ENCODE results near the gene CPPED1. TPM values are rescaled to one million over a fixed set of nuclear protein-coding genes. Genes with fewer than 3 reads are reported as not detected.

CPPED1 gene
- total RNA-seq, 1 donor = 11.1 TPM

DNA sequence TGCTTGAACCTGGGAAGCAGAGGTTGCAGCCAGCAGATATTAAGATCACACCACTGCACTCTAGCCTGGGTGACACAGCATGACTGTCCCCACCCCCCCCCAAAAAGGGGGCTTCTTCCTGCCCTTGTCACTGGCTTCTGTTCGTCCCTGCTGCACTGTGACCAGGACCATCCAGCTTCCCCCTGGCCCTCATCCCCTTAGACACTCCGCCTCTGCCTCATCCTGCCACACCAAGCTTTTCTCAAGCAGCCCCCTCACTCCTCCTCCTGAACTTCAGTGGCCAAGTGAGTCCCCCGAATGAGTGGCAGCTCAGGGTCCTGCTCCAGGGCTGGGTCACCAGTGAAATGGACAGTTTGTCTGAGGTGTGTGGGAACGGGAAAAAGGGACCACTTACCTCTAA lies 177.3 kb downstream of the CPPED1 start:
- no peak overlapping the region for H3K4me3 ChIP-seq (ENCODE audit: low read depth, low read length)
- no peak for DNase-seq (ENCODE audit: low read depth)
- TF ChIP-seq, protein P1, sequence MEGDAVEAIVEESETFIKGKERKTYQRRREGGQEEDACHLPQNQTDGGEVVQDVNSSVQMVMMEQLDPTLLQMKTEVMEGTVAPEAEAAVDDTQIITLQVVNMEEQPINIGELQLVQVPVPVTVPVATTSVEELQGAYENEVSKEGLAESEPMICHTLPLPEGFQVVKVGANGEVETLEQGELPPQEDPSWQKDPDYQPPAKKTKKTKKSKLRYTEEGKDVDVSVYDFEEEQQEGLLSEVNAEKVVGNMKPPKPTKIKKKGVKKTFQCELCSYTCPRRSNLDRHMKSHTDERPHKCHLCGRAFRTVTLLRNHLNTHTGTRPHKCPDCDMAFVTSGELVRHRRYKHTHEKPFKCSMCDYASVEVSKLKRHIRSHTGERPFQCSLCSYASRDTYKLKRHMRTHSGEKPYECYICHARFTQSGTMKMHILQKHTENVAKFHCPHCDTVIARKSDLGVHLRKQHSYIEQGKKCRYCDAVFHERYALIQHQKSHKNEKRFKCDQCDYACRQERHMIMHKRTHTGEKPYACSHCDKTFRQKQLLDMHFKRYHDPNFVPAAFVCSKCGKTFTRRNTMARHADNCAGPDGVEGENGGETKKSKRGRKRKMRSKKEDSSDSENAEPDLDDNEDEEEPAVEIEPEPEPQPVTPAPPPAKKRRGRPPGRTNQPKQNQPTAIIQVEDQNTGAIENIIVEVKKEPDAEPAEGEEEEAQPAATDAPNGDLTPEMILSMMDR (IDR thresholded peaks at IDR 0.05; ENCODE audit: insufficient read depth, low read length) = no peak

DNA sequence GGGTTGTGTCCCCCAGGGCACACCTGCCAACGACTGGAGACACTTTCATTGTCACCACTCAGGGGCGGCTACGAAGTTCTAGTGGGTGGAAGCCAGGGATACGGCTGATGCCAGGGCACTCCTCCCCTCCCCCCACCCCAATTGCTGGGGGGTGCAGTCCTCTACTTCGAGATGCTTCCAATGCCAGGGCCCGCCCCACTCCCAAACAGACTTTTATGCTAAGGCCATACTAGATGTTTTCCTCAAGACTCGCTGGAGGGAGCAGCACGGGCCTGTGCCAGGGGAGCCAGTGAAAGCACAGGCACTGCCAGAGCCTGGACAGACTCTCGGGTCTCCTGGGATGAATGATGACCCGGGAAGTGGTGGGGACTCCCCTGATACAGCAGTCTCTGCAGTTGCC lies 178.0 kb downstream of the CPPED1 start:
- TF ChIP-seq, protein P1 (IDR thresholded peaks at IDR 0.05; ENCODE audit: insufficient read depth, low read length) = no peak
- no peak for DNase-seq (ENCODE audit: low read depth)
- no peak overlapping the region for H3K4me3 ChIP-seq (ENCODE audit: low read depth, low read length)

DNA sequence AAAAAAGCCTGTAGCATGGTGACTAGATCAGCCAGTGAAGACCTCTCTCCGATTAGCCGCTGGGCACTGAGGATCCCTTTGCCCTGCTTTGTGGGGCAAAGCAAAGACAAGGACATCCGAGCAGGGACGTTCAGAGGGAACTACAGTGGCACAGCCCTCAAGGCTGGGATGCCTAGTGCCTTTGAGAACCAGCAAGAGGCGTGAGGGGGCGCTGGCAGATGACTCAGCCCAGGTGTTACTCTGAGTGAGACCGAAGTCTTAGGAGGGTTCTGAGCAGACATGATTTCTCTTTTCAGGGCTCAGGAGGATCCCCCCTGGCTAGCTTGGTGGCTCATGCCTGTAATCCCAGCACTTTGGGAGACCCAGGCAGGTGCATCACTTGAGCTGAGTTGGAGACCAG lies 178.6 kb downstream of the CPPED1 start:
- DNase-seq (ENCODE audit: low read depth) = no peak
- TF ChIP-seq, protein P1 (IDR thresholded peaks at IDR 0.05; ENCODE audit: insufficient read depth, low read length) = no peak

DNA sequence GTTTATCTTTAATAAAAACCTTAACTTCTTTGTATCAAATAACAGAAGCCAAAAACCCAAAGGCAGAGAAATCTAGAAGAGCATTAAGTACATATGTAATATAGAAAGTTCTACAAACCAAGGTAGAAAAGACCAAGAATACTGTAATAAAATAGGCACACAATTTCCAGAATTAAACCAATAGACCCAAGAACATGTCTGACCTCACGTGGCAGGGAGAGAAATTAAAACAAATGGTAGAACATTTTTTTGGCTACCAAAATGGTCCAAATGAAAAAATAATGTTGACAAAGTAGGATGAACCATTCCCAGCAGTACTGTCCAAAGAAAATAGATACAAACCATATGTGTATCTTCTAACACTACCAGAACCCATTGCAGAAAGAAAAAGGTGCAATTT lies 183.5 kb downstream of the CPPED1 start:
- H3K4me3 ChIP-seq (ENCODE audit: low read depth, low read length) = no peak overlapping the region
- no peak for DNase-seq (ENCODE audit: low read depth)
- TF ChIP-seq, protein P1 (IDR thresholded peaks at IDR 0.05; ENCODE audit: insufficient read depth, low read length) = no peak

More for the DNA sequence above, 178.6 kb downstream of the CPPED1 start:
- no peak overlapping the region for H3K4me3 ChIP-seq (ENCODE audit: low read depth, low read length)

DNA sequence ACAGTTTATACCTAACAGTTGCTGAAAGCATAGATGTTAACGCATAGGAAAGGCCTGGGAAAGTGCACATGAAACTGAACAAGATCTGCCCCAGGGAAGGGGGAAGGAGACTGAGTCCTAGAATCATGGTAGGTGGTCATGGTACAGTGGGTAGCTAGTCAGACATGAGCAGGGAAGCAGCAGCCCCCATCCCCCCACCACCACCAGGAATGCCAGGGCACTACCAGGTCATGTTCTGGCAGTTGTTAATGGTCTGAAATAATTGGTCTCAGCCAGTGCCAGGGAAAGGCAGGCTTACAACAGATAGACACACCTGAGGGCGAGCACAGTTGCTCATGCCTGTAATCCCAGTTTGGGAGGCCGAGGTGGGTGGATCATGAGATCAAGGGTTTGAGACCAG lies 185.2 kb downstream of the CPPED1 start:
- no peak for DNase-seq (ENCODE audit: low read depth)
- no peak overlapping the region for H3K4me3 ChIP-seq (ENCODE audit: low read depth, low read length)
- TF ChIP-seq, protein P1 (IDR thresholded peaks at IDR 0.05; ENCODE audit: insufficient read depth, low read length) = no peak

DNA sequence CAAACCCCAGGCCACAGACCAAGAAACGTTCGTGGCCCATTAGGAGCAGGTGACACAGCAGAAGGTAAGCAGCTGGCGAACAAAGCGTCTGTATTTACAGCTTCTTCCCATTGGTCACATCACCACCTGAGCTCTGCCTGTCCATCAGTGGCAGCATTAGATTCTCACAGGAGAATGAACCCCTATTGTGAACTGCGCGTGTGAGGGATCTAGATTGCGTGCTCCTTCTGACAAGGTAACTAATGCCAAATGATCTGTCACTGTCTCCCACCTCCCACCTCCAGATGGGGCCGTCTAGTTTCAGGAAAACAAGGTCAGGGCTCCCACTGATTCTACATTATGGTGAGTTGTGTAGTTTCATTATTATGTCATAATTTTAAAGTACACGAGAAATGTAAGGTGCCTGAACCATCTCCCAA lies 186.3 kb downstream of the CPPED1 start:
- TF ChIP-seq, protein P1 (IDR thresholded peaks at IDR 0.05; ENCODE audit: insufficient read depth, low read length) = no peak
- no peak for DNase-seq (ENCODE audit: low read depth)
- H3K4me3 ChIP-seq (ENCODE audit: low read depth, low read length) = no peak overlapping the region

DNA sequence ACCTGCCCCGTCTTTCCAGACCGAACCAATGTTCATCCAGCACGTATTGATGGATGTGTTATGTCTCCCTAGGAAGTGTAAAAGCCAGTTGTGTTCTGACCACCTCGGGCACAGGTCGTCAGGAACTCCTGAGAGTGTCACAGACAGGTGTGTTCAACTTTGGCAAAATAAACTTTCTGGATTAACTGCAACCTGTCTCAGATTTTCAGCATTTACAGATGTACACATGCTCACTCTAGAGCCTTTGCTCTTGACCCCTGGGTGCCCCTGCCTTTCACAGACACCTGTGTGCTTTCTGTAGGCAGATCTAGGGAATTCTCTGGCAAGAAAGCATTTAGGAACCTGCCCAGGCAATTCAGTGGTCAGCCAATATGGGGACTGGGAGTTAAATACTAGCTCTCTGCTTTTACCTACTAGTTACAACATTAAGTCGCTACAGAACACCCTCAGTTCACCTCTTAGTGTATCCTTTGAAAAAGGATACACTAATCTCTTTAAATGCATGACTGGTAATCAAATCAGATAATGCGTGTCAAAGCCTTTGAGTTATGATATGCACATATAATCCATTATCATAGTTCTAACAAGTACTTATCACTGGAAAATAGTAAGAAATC lies 188.9 kb downstream of the CPPED1 start:
- no peak overlapping the region for H3K4me3 ChIP-seq (ENCODE audit: low read depth, low read length)
- DNase-seq (ENCODE audit: low read depth) = no peak
- TF ChIP-seq, protein P1 (IDR thresholded peaks at IDR 0.05; ENCODE audit: insufficient read depth, low read length) = no peak

Measured in fibroblast of the aortic adventitia (primary cell).